Stimulated activated CD8-positive, alpha-beta memory T cell treated with anti-CD3 and anti-CD28 coated beads, Interleukin-4, amount 100 ng/mL, for 1 hour (primary cell): ENCODE results near the gene NLN.
"Not testable (repeated sequence)": the region's sequence is repeated elsewhere in the genome, so short reads cannot be mapped to it uniquely, and the experiment has no call there.

Source experiments
- DNase-seq, 2 donors: peaks; one replicate each; pipeline ENCODE4 v3.0.0-alpha.2; 2020; ENCODE audit warnings: low read depth in 2 of 2, low spot score in 1 of 2

NLN gene

DNA sequence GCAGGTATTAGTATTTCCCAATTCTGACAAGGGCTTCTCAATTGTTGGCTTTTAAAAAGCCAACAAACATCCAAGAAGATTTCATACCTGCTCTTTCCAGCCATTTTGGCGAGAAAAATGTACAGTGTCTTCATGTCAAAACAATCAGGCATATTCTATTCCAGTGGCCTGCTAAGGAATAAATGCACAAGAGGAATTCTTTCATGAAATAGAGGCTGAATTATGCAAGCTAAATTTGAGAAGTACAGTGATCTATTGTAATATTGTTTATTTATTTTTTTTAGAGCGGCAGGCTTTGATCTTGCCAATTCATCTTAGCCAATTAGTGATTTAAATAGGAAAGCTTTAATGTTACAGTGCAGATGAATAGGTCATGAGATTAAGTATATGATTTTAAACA is 49.3 kb downstream of the NLN start:
- DNase-seq = no peak

DNA sequence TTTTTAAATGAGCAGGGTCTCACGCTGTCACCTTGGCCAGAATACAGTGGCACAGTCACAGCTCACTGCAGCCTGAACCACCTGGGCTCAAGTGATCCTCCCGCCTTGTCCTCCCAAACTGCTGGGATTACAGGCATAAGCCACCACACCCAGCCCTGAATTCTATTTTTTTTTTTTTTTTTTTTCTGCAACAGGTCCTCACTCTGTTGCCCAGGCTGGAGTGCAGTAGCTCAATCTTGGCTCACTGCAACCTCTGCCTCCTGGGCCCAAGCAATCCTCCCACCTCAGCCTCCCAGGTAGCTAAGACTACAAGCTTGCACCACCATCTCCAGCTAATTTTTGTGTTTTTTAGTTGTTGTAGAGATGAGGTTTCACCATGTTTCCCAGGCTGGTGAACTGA is 51.0 kb downstream of the NLN start:
- not testable (repeated sequence) for DNase-seq

DNA sequence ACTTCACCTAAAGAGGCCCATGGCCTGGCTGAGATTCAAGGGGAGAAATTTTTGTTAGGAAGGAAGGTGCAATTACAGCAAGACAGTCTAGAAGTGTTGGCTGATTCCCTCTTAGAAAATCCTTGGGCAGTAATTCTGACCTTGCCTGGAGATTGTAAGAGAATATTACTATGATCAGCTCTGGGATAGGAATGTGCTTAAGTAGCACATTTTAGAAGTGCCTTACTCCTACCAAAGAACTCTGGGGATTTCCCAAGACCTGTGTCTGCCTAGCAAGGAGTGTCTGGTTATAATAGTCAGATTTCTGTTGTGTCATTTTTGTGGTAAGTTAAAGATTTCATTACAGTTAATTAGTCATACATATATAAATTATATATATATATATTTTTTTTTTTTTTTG is 52.3 kb downstream of the NLN start:
- DNase-seq = no peak

DNA sequence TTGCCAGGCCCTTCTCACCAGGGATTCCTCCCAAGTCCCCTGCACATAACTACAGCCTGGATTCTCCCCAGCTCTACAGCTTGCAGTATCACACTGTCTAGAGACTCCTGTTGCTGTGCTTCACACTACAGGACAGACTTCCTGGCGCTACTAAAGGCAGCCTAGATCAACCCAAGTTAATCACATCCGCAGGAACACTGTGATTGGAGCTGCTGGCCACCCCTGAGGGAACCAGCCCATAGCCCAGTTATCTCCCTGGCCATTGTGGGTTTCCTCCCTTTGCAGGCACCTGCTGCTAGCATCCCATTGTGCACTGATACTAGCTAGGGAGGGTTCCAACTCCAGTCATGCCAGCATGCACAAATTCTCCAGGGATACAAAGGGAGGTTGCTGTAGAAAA is 53.5 kb downstream of the NLN start:
- no peak for DNase-seq

DNA sequence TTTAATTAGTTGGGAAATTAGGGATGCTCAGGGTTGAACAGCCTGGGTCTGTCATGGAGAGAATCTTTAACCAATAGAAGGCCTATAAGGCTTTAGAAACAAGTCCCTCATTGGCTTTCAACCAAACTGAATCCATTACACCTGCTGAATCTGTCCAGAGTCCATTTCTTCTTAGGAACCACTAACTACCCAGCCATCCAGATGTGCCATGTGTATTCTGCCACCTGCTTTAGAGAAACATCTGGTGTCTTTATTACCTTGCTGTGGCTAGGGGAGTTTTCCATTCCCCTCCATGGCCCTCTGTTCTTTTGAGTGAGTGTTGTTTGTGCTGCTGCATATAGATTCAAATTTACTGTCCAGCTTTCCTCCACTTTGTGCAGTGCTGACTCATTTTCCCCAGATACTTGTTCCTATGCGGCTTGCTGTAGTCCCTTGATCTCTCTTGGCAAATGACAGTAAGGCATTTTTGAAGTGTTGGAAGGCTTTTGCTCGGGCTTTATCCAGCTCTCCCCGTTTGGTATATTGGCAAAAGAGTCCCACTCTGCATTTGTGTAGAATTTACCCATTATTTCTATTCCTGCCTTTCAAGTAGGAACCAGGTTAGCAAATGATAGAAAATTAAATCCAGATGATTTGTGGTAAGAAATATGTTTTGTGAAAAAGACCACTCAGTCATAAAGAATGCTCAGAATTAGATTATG is 54.6 kb downstream of the NLN start:
- no peak for DNase-seq

DNA sequence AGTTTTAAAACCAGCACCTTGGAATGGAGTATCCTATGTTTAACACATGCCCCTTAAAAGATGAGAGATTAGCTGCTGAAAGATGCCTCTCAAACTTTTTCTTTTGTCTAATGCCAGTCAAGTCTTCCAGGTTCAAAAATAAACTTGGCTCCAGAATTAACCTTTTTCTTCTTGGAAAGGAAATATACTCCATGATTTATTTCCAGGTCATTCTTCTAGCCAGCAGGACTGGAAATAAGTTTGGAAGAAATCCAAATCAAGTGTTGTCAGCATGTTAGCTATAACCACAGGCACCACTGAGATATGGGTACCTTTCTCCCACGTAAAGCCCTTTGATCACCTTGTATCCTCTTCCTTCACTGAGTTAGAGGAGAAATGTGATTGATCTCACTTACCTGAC is 56.1 kb downstream of the NLN start:
- no peak for DNase-seq

DNA sequence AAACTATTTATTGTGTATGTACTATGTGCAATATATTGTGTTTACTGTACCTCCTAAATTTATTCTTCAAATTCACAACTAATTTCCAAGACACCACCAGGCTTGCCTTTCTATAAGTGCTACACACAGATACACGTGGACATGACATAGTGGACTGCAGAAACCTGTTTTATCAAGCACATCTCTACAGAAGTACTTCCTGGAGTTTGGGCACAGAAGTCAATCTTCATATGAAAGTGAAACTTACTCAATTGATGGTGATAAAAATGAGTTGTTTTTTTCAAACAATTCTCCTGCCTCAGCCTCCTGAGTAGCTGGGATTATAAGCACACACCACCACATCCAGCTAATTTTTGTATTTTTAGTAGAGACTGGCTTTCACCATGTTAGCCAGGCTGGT is 57.6 kb downstream of the NLN start:
- no peak for DNase-seq

DNA sequence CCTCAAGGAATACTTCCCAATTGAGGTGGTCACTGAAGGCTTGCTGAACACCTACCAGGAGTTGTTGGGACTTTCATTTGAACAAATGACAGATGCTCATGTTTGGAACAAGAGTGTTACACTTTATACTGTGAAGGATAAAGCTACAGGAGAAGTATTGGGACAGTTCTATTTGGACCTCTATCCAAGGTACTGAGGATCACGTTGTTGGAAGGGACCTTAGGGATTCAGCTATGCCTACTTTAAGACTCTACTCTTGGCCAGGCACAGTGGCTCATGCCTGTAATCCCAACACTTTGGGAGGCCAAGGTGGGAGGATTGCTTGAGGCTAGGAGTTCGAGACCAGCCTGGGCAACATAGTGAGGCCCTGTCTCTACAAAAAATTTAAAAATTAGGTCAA is 66.3 kb downstream of the NLN start:
- not testable (repeated sequence) for DNase-seq

DNA sequence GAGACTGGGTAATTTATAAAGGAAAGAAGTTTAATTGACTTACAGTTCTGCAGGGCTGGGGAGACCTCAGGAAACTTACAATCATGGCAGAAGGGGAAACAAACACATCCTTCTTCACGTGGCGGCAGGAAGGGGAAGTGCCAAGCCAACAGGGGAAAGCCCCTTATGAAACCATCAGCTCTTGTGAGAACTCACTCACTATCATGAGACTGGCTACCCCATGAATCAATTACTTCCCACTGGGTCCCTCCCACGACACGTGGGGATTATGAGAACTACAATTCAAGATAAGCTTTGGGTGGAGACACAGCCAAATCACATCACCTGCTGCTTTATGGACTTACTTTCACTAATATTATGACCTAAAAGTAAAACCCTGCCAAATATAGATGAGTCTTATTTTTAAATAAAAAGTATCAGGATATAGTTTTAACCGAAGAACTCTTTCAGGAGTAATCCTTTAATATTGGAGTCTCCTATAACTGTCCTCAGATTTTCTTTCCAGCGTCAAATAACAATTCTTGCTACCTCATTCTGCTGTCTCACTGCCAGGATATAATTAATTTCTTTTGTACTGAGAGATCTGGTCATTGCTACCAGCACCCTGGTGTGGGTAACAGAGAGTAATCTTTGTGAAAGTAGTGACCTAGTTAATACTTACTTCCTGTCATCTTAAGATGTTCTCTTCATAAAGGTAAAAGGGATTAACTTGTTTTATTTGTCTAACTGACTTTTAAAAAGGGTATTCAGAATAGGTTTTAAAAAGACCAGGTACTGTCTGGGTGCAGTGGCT is 68.6 kb downstream of the NLN start:
- DNase-seq = peak in 1 of 2 donors; percentile 4

DNA sequence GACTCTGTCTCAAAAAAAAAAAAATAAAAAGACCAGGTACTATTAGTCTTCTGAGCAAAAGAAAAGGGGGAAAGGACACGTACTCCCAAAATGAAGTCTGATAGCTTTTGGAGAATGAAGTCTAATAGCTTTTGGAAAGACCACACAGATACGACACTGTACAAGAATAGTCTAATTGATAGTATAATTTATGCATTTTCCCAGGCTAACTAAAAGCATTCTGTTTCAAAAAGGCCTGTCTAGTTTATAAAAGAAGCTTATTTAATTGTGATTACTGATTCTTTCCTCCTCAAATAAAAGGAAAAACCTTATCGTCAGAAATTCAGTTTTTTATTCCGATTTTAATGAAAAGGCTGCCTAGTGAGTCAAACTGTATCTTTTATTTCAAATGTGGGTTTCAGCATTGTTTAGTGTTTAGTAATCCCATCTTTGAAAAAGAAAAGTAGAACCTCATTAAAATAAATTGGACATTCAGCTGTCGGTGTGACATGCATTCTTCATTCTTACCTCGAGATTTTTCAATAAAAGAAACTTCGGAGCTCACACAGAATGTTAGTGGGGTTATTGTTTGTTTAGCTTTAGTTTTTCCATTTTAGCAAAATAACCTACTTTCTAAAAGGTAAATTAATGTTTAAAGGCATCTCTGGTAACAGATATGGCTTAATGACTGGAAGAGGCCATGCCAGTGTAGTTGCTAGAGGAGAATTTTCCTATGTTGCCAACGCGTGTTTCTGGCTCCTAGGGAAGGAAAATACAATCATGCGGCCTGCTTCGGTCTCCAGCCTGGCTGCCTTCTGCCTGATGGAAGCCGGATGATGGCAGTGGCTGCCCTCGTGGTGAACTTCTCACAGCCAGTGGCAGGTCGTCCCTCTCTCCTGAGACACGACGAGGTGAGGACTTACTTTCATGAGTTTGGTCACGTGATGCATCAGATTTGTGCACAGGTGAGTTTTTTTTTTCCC is 70.0 kb downstream of the NLN start:
- no peak for DNase-seq

DNA sequence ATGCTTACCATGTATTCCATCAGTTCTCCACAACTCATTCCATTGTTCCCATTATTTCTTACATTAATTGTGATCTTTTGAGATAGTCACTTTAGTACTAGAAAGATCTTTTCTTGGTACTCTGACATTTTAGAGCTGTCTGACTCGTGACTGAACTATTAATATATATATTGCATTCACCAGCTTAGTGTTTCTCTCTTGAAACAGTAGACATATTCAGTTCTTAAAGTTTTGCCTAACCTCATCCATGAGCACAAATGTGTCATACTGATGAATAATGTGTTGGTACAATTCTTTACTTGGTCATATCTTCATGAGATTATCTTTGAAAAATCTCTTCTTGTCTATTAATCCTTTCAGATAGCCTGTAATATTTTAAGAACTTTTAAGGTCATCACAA is 74.3 kb downstream of the NLN start:
- DNase-seq = no peak

DNA sequence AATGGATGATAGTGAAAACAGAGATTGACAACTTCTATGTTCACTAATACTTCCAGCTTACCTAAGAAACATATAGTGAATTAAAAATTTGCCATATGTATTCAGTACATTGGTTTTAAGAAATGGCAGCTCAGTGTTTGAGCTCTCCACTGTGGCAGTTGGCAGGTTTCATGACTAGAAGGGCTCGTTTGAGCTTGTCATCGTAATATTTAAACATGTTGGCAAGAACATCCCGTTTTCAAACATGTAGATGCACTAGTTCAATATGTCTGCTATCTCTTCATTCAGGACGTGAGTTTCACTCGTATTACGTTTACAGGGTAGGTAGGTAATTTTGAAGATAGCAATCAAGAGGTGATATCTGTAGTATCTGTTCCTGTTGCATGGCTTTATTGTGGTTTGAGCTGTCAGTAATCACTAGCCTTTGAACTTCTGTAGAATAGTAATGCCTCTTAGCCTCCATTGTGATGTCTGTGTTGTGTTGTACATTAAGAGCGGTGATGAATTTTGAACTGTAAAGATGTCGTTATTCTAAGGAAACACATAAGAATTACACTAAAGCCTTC is 74.8 kb downstream of the NLN start:
- no peak for DNase-seq

DNA sequence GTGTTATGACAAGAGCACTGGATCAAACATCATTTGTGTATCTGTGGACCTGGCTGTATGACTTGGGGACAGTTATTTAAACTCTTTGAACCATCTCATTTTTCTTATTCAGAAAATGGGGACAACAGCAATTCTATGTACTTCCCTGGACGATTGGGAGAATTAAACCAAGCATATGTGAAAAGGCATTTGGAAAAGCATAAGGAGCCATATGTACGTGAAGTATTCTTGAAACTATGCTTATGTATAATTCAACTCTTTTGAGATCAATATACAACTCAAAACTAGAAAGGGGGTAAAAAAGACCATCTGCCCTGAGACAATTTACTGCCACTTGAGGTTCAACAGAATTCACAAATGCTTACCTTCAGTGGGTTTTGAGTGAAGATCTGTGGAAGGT is 75.5 kb downstream of the NLN start:
- DNase-seq = no peak

DNA sequence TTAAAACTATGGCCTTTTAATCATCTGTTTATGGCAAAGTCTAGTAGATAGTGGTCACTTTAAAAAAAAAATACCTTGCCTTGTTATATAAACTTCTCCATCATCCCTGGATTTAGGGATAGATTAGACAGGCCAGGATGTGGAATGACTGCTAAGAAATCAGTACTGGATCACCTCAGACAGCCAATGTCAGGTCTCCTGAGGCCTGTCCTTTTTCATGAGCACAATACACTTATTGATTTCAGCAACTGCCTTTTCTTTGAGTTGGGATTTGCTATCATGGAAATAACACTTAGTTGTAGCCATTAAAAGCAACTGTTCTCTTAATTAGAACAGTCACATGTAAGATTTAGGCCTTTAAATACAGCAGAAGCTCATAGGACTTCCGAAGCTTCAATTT is 77.9 kb downstream of the NLN start:
- DNase-seq = no peak

DNA sequence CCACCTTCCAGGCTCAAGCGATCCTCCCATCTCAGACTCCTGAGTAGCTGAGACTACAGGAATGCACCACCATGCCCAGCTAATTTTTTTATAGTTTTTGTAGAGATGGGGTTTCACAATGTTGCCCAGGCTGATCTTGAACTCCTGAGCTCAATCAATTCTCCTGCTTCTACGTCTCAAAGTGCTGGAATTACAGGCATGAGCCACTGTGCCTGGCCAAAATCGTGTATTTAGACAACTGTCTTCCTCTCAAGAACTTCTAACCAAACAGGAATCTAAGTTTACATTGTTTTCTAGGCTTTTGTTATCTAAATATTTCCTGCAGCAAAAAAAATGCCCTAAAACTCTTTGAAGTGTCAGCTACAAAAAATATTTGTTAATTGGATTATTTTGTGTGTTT is 78.8 kb downstream of the NLN start:
- no peak for DNase-seq

DNA sequence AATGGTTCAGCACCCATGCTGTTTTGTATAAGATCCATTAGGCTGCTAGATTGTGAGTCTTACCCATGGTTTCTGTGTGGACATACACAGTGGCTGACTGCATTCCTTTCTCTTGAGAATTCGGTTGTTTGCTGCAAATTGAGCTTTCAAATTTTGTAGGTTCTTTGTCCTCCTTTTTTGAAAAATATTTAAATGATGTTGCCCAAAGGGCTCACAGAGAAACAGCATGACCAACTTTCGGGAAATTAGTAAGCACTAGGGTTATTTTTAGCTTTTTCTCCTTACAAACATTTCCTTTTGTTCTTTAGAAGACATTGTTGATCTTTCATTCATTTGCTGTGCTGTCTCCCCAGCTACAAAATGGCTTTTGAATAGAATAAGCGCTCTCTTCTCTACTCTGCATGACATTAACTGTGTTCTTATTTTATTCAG is 79.4 kb downstream of the NLN start:
- no peak for DNase-seq

DNA sequence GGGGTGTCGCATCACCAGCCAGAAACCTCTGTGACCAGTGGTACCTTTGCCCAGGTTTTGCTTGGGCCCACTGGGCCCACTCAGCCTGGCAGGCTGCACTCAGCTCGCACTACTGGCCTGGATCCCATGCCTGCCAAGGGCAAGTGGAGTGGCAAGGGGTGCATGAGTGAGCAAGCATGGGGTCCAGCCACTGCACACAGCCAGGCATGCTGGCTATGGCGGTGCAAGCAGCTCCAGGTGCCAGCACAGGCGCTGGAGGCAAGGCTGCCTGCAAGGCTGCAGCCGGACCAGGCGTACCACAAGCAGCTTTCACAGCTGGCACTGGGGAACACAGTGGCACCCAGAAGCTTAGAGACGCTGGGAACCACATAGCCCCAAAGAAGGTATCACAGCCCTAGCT is 80.1 kb downstream of the NLN start:
- DNase-seq = no peak

DNA sequence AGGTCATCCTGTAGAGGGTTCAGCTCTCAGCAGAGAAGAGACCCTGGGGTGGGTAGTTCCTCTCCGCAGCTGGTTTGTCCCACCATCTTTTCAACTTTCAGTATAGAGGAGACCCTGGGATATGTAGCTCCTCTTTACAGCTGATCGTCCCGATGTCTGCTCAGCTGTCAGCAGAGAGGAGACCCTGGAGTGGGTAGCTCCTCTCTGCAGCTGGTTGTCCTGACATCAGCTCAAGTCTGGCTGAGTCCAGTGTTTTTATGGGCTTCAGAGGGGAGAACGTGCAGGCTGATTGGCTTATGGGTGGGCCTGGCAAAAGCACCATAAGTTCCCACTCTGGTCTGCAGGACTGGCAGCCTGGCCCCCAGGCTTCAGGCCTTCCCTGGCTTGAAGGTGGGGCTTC is 80.8 kb downstream of the NLN start:
- DNase-seq = no peak

DNA sequence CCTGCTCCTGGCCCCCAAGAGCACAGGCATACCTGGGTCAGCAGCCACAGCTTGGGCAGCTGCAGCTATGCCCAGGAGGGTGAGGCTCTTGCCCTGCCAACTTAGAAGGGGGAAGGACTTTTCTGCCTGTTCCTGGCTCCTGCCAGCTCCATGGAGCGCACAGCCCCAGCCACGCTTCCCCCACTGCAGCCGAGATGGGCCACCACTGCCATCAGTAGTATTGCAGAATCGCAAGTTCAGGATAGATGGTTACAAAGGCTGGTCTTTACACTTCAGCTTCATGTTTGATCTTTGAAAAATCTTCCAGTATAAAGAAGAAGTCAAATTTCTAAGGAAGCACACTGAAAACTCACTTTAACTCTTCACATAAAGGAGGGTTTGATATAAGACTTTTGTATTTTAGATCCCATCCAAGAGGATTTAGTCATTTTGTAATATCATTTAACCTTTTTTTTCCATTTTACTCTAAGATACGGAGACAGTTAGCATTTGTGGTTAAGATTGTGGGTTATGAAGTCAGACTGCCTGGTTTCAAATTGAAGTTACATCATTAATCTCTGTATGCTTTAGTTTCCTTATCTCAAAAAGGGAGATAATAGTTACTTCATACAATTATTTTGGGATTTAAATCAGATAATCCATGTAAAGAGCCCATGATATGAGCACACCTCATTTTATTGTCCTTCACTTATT is 81.8 kb downstream of the NLN start:
- no peak for DNase-seq

DNA sequence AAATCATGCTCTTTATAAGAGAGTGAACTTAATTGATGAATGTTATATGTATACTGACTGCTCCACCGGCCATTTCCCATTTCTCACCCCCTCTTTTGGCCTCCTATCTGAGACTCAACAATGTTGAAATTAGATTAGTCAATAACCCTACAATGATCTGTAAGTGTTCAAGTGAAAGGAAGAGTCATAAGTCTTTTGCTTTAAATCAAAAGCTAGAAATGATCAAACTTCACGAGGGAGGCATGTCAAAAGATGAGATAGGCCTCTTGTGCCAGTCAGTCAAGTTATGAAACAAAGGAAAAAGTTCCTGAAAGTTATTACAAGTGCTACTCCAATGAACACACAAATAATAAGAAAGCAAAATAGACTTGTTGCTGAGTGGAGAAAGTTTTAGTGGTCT is 83.1 kb downstream of the NLN start:
- no peak for DNase-seq

DNA sequence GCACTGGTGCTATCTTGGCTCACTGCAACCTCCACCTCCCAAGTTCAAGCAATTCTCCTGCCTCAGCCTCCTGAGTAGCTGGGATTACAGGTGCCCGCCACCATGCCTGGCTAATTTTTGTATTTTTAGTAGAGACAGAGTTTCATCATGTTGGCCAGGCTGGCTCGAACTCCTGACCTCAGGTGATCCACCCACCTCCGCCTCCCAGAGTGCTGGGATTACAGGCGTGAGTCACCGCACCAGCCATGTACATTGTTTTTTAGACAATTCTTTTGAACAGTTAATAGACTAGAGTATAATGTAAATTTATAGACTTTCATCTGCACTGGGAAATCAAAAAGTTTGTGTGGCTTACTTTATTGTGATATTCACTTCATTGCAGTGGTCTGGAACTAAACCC is 85.5 kb downstream of the NLN start:
- DNase-seq = not testable (repeated sequence)
